HG02588 (cell line): ENCODE data around the gene PLCL1.

Experiments used
- ATAC-seq: cut with Tn5 transposase; IDR thresholded peaks from one replicate; pipeline ENCODE4 v1.9.1; 2021; ENCODE audit warnings: mild to moderate bottlenecking, moderate library complexity; ENCODE audit not compliant: unreplicated experiment

PLCL1 gene

GRCh38 chr2:198098918-198099317, 294.5 kb downstream of the PLCL1 start:
- no peak for ATAC-seq

- ATAC-seq = no peak
These were observed 296.0 kb downstream of the PLCL1 start for GRCh38 chr2:198100346-198100745.

GRCh38 chr2:198101688-198102087, 297.3 kb downstream of the PLCL1 start:
- no peak for ATAC-seq

- no peak for ATAC-seq
These were observed 297.7 kb downstream of the PLCL1 start for GRCh38 chr2:198102120-198102519.

- ATAC-seq = no peak
These were observed 298.5 kb downstream of the PLCL1 start for GRCh38 chr2:198102856-198103255.

GRCh38 chr2:198106621-198107385, 302.4 kb downstream of the PLCL1 start:
- ATAC-seq = no peak

- ATAC-seq = no peak
These were observed 308.9 kb downstream of the PLCL1 start for GRCh38 chr2:198113316-198113715.

GRCh38 chr2:198114064-198114463, 309.7 kb downstream of the PLCL1 start:
- ATAC-seq = no peak

GRCh38 chr2:198115201-198115600, 310.8 kb downstream of the PLCL1 start:
- no peak for ATAC-seq

GRCh38 chr2:198116756-198117155, 312.4 kb downstream of the PLCL1 start:
- no peak for ATAC-seq

- ATAC-seq = no peak
These were observed 313.1 kb downstream of the PLCL1 start for GRCh38 chr2:198117406-198118041.

- peak; percentile 71 for ATAC-seq
These were observed 323.2 kb downstream of the PLCL1 start for GRCh38 chr2:198127627-198128026.

- no peak for ATAC-seq
These were observed 325.2 kb downstream of the PLCL1 start for GRCh38 chr2:198129609-198130008.

- no peak for ATAC-seq
These were observed 330.0 kb downstream of the PLCL1 start for GRCh38 chr2:198134293-198134955.

GRCh38 chr2:198135481-198135934, 331.1 kb downstream of the PLCL1 start:
- no peak for ATAC-seq

GRCh38 chr2:198136142-198136541, 331.7 kb downstream of the PLCL1 start:
- ATAC-seq = no peak

- no peak for ATAC-seq
These were observed 333.3 kb downstream of the PLCL1 start for GRCh38 chr2:198137733-198138132.

GRCh38 chr2:198141726-198142125, 337.3 kb downstream of the PLCL1 start:
- no peak for ATAC-seq

- ATAC-seq = no peak
These were observed 338.8 kb downstream of the PLCL1 start for GRCh38 chr2:198143156-198143555.

GRCh38 chr2:198143793-198144192, 339.4 kb downstream of the PLCL1 start:
- ATAC-seq = no peak

GRCh38 chr2:198144660-198145059, 340.3 kb downstream of the PLCL1 start:
- ATAC-seq = no peak
